Upper lobe of left lung (tissue), 4 donors: Measurements from ENCODE around the gene SPOP.

Experiments
- EP300 ChIP-seq, 4 donors: sonication (generic); formaldehyde crosslinking; IDR thresholded peaks; one replicate each; pipeline ENCODE4 v1.5.1; 2017; ENCODE audit warnings: antibody characterized with exemption in 4 of 4, control low read depth in 2 of 4
- POLR2A ChIP-seq, 4 donors: fragments of 450-650 bp; IDR thresholded peaks; one replicate each; pipeline ENCODE4 v1.5.1; 2016 to 2017; ENCODE audit warnings: antibody characterized with exemption in 4 of 4, mild to moderate bottlenecking in 2 of 4
- POLR2AphosphoS5 ChIP-seq, 2 donors: sonication (generic); formaldehyde crosslinking; IDR thresholded peaks; one replicate each; pipeline ENCODE4 v1.5.1; 2017; ENCODE audit warnings: antibody characterized with exemption in 2 of 2
- TF ChIP-seq, protein P1 (sequence below), 6 experiments: fragments of 450-650 bp in 4 of 6; fragments of 200-600 bp in 2 of 6; sonication (generic) in 2 of 6; IDR thresholded peaks; one replicate each; pipeline ENCODE4 v1.5.1; 2016 to 2019; ENCODE audit warnings: antibody characterized with exemption in 6 of 6

DNA sequence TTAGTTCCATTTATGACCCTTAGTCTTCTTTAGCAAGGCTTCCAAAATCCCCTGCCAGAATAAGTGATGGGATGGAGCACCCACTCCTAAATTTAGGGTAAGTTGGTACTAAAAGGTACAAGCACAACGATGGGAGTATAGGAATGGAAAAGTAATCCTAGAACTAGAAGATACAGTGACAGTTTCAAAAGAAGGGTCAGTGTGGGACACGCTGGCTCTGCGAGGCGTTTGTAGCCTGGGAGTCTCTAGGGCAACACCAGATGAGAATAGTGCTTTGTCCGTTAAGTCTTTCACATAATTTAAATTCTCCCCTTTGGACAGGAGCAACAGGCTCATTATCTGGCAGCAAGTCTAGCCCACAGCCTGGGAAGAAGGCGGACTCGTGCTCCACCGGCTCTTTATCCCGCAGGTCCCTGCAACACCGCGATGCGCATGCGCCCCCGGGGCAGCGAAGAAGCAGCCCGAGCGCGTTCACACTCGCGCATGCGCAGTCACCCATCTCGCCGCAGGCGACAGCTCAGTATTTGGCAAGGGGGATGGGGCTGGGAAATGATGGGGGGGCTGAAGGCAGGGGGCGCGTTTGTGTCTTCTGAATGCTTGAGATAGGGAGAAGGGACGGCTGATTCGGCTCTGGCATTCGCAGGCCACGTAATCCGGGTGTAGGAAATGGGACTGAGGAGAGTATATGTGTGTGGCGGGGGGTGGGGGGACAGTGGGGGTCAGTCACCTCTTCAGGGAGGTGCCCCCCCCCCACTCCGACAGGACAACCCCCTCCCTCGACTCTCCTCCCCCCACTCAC, 564 bp downstream of the SPOP start:
- TF ChIP-seq, protein P1, sequence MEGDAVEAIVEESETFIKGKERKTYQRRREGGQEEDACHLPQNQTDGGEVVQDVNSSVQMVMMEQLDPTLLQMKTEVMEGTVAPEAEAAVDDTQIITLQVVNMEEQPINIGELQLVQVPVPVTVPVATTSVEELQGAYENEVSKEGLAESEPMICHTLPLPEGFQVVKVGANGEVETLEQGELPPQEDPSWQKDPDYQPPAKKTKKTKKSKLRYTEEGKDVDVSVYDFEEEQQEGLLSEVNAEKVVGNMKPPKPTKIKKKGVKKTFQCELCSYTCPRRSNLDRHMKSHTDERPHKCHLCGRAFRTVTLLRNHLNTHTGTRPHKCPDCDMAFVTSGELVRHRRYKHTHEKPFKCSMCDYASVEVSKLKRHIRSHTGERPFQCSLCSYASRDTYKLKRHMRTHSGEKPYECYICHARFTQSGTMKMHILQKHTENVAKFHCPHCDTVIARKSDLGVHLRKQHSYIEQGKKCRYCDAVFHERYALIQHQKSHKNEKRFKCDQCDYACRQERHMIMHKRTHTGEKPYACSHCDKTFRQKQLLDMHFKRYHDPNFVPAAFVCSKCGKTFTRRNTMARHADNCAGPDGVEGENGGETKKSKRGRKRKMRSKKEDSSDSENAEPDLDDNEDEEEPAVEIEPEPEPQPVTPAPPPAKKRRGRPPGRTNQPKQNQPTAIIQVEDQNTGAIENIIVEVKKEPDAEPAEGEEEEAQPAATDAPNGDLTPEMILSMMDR (IDR thresholded peaks at IDR 0.05) = no peak
- TF ChIP-seq POLR2A (IDR thresholded peaks at IDR 0.05) (no peak), POLR2AphosphoS5 (IDR thresholded peaks at IDR 0.05) (peak in 1 of 2 donors; percentile 68), EP300 (IDR thresholded peaks at IDR 0.05) (no peak)
